A673 (cell line): ENCODE results near the gene PELI2. TPM values are rescaled to one million over a fixed set of nuclear protein-coding genes. Genes with fewer than 3 reads are reported as not detected.

ENCODE experiments used
- BruUV-seq: library from RNA; stranded (reverse); fragments of 400-500 nt; replicated peaks from 2 replicates; lab custom pipeline; 2021; lab: Mats Ljungman, UMichigan
- CTCF ChIA-PET: fragments of 300-600 bp; sonication (Branson Sonifier 250); formaldehyde crosslinking; loops from one replicate; lab custom pipeline; 2022; ENCODE audit warnings: antibody characterized with exemption; lab: Charles Lee
- POLR2A ChIA-PET: fragments of 300-600 bp; sonication (Branson Sonifier 250); formaldehyde crosslinking; loops from one replicate; lab custom pipeline; 2022; ENCODE audit warnings: antibody characterized with exemption; ENCODE audit not compliant: low non-redundant PET; lab: Charles Lee
- DNase-seq: peaks from one replicate; pipeline ENCODE4 v3.0.0-alpha.2; 2015; ENCODE audit warnings: low spot score
- H3K27ac ChIP-seq: fragments of 200-600 bp; sonication (generic); 2 replicates; pipeline ENCODE4 v1.5.1; 2016; ENCODE audit warnings: mixed run types, low read depth, mild to moderate bottlenecking, mixed read lengths, antibody characterized with exemption, low read length; ENCODE audit not compliant: poor library complexity, severe bottlenecking
- H3K27me3 ChIP-seq: fragments of 200-600 bp; sonication (generic); replicated peaks from 2 replicates; pipeline ENCODE4 v1.6.1; 2017; ENCODE audit warnings: mixed run types, low read depth, mild to moderate bottlenecking, mixed read lengths, antibody characterized with exemption, low read length; ENCODE audit not compliant: insufficient read depth, poor library complexity
- H3K36me3 ChIP-seq: fragments of 200-600 bp; sonication (generic); 2 replicates; pipeline ENCODE4 v1.6.1; 2016; ENCODE audit warnings: mixed run types, mild to moderate bottlenecking, mixed read lengths, antibody characterized with exemption, low read length; ENCODE audit not compliant: insufficient read depth, poor library complexity, severe bottlenecking
- H3K4me1 ChIP-seq: fragments of 200-600 bp; sonication (generic); 2 replicates; pipeline ENCODE4 v1.6.1; 2017; ENCODE audit warnings: mixed run types, mild to moderate bottlenecking, mixed read lengths, antibody characterized with exemption, low read length; ENCODE audit not compliant: insufficient read depth, poor library complexity, severe bottlenecking
- H3K4me3 ChIP-seq: fragments of 200-600 bp; sonication (generic); 2 replicates; pipeline ENCODE4 v1.5.1; 2016; ENCODE audit warnings: low read depth, mixed run types, mild to moderate bottlenecking, mixed read lengths, low read length; ENCODE audit not compliant: poor library complexity, severe bottlenecking
- H3K9me3 ChIP-seq: fragments of 200-600 bp; sonication (generic); 2 replicates; pipeline ENCODE4 v1.6.1; 2016; ENCODE audit warnings: mixed run types, low read depth, mild to moderate bottlenecking, mixed read lengths, antibody characterized with exemption, low read length; ENCODE audit not compliant: poor library complexity, severe bottlenecking
- CTCF ChIP-seq: fragments of 300-800, 200-600 bp; sonication (generic); conservative IDR thresholded peaks from 2 replicates; pipeline ENCODE4 v1.5.1; 2017; ENCODE audit warnings: low read depth, mild to moderate bottlenecking, antibody characterized with exemption, low read length, moderate library complexity, mixed read lengths
- EZH2 ChIP-seq: fragments of 200-600 bp; sonication (generic); IDR thresholded peaks from 2 replicates; pipeline ENCODE4 v1.6.1; 2017; ENCODE audit warnings: borderline replicate concordance, low read depth, mild to moderate bottlenecking, mixed read lengths, antibody characterized with exemption, low read length; ENCODE audit not compliant: poor library complexity, severe bottlenecking
- intact Hi-C: fragments of 100-400 bp; cut with micrococcal nuclease; formaldehyde crosslinking; loops from one replicate; pipeline ENCODE4 v1.10.0; 2022; ENCODE audit not compliant: unreplicated experiment
- total RNA-seq: library from RNA; stranded (reverse); gene quantifications from 2 replicates; pipeline ENCODE4 v1.2.3, GENCODE V29; 2021

Gene PELI2
- total RNA-seq, 1 experiment from 2014 or later: 5.5 TPM

- Histone ChIP-seq H3K4me3 (no peak overlapping the region), H3K9me3 (no peaks in the 10 kb centered on the region), H3K4me1 (peaks cover 10% of the 10 kb centered on the region), H3K27ac (no peak overlapping the region), H3K27me3 (no peaks in the 10 kb centered on the region), H3K36me3 (no peaks in the 10 kb centered on the region)
- intact Hi-C loops: no loop called here
- BruUV-seq: no TSS peak
- ChIA-PET CTCF (no interaction called here), POLR2A (no interaction called here)
- TF ChIP-seq EZH2: no peak
- TF ChIP-seq CTCF: no peak
- DNase-seq: no peak
Measured at GRCh38 chr14:56268039-56268438, 149.8 kb downstream of the PELI2 start.

- Histone ChIP-seq H3K27ac (no peak overlapping the region), H3K27me3 (no peaks in the 10 kb centered on the region), H3K4me3 (no peak overlapping the region), H3K36me3 (no peaks in the 10 kb centered on the region), H3K4me1 (peaks cover 10% of the 10 kb centered on the region), H3K9me3 (no peaks in the 10 kb centered on the region)
- intact Hi-C loops: no loop called here
- DNase-seq: no peak
- TF ChIP-seq EZH2 (no peak), CTCF (no peak)
- BruUV-seq: no TSS peak
- ChIA-PET CTCF (no interaction called here), POLR2A (no interaction called here)
Measured at GRCh38 chr14:56268673-56269072, 150.5 kb downstream of the PELI2 start.

- TF ChIP-seq CTCF (no peak), EZH2 (no peak)
- BruUV-seq: no TSS peak
- Histone ChIP-seq H3K9me3 (no peaks in the 10 kb centered on the region), H3K4me3 (no peak overlapping the region), H3K36me3 (no peaks in the 10 kb centered on the region), H3K4me1 (peaks cover 10% of the 10 kb centered on the region), H3K27ac (no peak overlapping the region), H3K27me3 (no peaks in the 10 kb centered on the region)
- CTCF ChIA-PET: no interaction called here
- no peak for DNase-seq
- intact Hi-C loops: no loop called here
- POLR2A ChIA-PET: no interaction called here
Measured at GRCh38 chr14:56270921-56271320, 152.7 kb downstream of the PELI2 start.
